Measurements from ENCODE around the gene CUX1. TPM values are rescaled to one million over a fixed set of nuclear protein-coding genes. Genes with fewer than 3 reads are reported as not detected.
A peak's percentile ranks its signal among the peaks of the same experiment; 100 is the strongest.

The CUX1 gene
- total RNA-seq, 1 experiment from 2014 or later, result 53.5 TPM

GRCh38 chr7:102270178-102270887, 452.9 kb downstream of the CUX1 start:
- H3K4me2 ChIP-seq (ENCODE audit: insufficient read depth, insufficient read length, low read length), result no peak overlapping the region
- H4K5ac ChIP-seq (ENCODE audit: insufficient read length, low read depth, low read length), result no peak overlapping the region
- WGBS (ENCODE audit: extremely low coverage, insufficient read length, low lambda C conversion rate), result no CpG with 5 or more reads among the region's 13 CpGs
- H4K8ac ChIP-seq (replicated peaks; ENCODE audit: insufficient read length, low read depth, low read length), result no peak overlapping the region
- TF ChIP-seq, protein P1, sequence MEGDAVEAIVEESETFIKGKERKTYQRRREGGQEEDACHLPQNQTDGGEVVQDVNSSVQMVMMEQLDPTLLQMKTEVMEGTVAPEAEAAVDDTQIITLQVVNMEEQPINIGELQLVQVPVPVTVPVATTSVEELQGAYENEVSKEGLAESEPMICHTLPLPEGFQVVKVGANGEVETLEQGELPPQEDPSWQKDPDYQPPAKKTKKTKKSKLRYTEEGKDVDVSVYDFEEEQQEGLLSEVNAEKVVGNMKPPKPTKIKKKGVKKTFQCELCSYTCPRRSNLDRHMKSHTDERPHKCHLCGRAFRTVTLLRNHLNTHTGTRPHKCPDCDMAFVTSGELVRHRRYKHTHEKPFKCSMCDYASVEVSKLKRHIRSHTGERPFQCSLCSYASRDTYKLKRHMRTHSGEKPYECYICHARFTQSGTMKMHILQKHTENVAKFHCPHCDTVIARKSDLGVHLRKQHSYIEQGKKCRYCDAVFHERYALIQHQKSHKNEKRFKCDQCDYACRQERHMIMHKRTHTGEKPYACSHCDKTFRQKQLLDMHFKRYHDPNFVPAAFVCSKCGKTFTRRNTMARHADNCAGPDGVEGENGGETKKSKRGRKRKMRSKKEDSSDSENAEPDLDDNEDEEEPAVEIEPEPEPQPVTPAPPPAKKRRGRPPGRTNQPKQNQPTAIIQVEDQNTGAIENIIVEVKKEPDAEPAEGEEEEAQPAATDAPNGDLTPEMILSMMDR (conservative IDR thresholded peaks at IDR 0.05), result no peak
- no peak overlapping the region for H3K14ac ChIP-seq (ENCODE audit: insufficient read depth, low read length)
- Mint-ChIP-seq H3K36me3 (ENCODE audit: insufficient read depth in 1 of 3, low read depth in 3 of 3) (no peaks in the 10 kb centered on the region), H3K27ac (peak overlapping the region in 1 of 3 experiments; percentile 53; a peak in 1 of 7 replicates), H3K4me3 (no peak overlapping the region), H3K9me3 (no peaks in the 10 kb centered on the region), H3K4me1 (peaks cover 3 to 6% of the 10 kb centered on the region in 2 experiments), H3K27me3 (ENCODE audit: low read depth) (peaks cover 1% of the 10 kb centered on the region; the same call in 1 of the 2 replicates)
- H3K18ac ChIP-seq (ENCODE audit: insufficient read length, low read depth, low read length), result no peak overlapping the region
- H3K27me3 ChIP-seq (ENCODE audit: insufficient read depth, low read length), result no peaks in the 10 kb centered on the region
- no peak overlapping the region for H2BK5ac ChIP-seq (ENCODE audit: insufficient read length, low read length)
- no peak overlapping the region for H2BK12ac ChIP-seq (ENCODE audit: insufficient read length, low read depth, low read length)
- no peak overlapping the region for H3K56ac ChIP-seq (ENCODE audit: insufficient read length, low read depth, low read length)
- H2BK20ac ChIP-seq (ENCODE audit: low read depth, low read length, poor library complexity, severe bottlenecking), result no peak overlapping the region
- H3K9ac ChIP-seq (ENCODE audit: extremely low read depth, insufficient read length, low read length), result no peak overlapping the region
- H2BK120ac ChIP-seq (ENCODE audit: low read depth, low read length, poor library complexity, severe bottlenecking), result no peak overlapping the region
- H3K9me3 ChIP-seq (ENCODE audit: control insufficient read depth, low read depth, low read length), result no peaks in the 10 kb centered on the region
- no peak overlapping the region for H3K23ac ChIP-seq (ENCODE audit: insufficient read length, low read depth, low read length)
- DNase-seq, result no peak
- no peaks in the 10 kb centered on the region for H3K79me2 ChIP-seq (ENCODE audit: insufficient read depth, low read length)
- no peak overlapping the region for H3K4ac ChIP-seq (ENCODE audit: low read depth, low read length)
- H4K20me1 ChIP-seq (ENCODE audit: control insufficient read depth, insufficient read depth, insufficient read length), result no peaks in the 10 kb centered on the region
- H2AFZ ChIP-seq (ENCODE audit: low read length), result no peak overlapping the region
- H3K23me2 ChIP-seq (ENCODE audit: insufficient read length, low read depth, low read length, poor library complexity, severe bottlenecking), result no peaks in the 10 kb centered on the region
- no peaks in the 10 kb centered on the region for H3K79me1 ChIP-seq (ENCODE audit: insufficient read depth, low read depth, low read length, poor library complexity, severe bottlenecking)
- H3T11ph ChIP-seq (ENCODE audit: low read length), result no peak overlapping the region
- no peak overlapping the region for H3K27ac ChIP-seq (ENCODE audit: insufficient read length, low read depth, low read length)
- H2AK5ac ChIP-seq (ENCODE audit: insufficient read length, low read length), result no peak overlapping the region
- H3K4me1 ChIP-seq (ENCODE audit: insufficient read depth, low read length), result no peaks in the 10 kb centered on the region
- no peak overlapping the region for H2BK15ac ChIP-seq (ENCODE audit: low read depth, low read length)
- no peak overlapping the region for H4K91ac ChIP-seq (ENCODE audit: insufficient read length, low read depth, low read length)

Data from H9 (cell line).